ENCODE measurements around the gene OTUB2. TPM values are rescaled to one million over a fixed set of nuclear protein-coding genes. Genes with fewer than 3 reads are reported as not detected.

The OTUB2 gene
- total RNA-seq, 4 donors from 2014 or later: 2.1 to 10.3 (median 7.4) TPM

DNA sequence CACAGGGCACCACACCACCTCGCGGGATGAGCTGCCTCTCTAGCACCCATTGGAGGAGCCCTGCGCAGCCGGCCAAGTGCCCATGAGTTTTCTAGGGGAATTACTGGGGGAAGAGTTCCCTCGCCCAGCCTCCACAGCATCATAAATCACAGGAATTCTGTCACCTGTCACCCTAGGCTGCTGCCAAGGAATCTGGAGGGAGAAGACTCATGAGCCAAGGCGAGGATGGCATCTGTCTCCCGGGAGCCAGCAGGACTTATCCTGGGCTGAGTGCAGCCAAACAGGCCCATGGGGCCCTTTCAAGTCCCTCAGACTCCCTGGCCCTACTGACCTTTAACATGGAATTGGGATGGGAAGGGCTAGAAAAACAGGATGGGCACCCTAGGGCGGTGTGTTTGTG is 7.8 kb upstream of the OTUB2 start:
- peaks cover 0 to 13% (median 0%) of the 10 kb centered on the region in 3 donors for H3K4me1 ChIP-seq
- no peaks in the 10 kb centered on the region for H3K9me3 ChIP-seq
- H3K27me3 ChIP-seq: peaks cover 0 to 12% (median 0%) of the 10 kb centered on the region in 4 donors
- H3K27ac ChIP-seq: no peak overlapping the region
- no peak overlapping the region for H3K4me3 ChIP-seq
- TF ChIP-seq, protein P1, sequence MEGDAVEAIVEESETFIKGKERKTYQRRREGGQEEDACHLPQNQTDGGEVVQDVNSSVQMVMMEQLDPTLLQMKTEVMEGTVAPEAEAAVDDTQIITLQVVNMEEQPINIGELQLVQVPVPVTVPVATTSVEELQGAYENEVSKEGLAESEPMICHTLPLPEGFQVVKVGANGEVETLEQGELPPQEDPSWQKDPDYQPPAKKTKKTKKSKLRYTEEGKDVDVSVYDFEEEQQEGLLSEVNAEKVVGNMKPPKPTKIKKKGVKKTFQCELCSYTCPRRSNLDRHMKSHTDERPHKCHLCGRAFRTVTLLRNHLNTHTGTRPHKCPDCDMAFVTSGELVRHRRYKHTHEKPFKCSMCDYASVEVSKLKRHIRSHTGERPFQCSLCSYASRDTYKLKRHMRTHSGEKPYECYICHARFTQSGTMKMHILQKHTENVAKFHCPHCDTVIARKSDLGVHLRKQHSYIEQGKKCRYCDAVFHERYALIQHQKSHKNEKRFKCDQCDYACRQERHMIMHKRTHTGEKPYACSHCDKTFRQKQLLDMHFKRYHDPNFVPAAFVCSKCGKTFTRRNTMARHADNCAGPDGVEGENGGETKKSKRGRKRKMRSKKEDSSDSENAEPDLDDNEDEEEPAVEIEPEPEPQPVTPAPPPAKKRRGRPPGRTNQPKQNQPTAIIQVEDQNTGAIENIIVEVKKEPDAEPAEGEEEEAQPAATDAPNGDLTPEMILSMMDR (IDR thresholded peaks at IDR 0.05): no peak
- no peak for TF ChIP-seq POLR2A (IDR thresholded peaks at IDR 0.05)
- no peaks in the 10 kb centered on the region for H3K36me3 ChIP-seq
- no peak for DNase-seq
- 68 to 73% methylated on average over 3 to 8 of the region's 8 CpGs for WGBS, 2 donors
- intact Hi-C loops (cut with DNase I): no loop called here

DNA sequence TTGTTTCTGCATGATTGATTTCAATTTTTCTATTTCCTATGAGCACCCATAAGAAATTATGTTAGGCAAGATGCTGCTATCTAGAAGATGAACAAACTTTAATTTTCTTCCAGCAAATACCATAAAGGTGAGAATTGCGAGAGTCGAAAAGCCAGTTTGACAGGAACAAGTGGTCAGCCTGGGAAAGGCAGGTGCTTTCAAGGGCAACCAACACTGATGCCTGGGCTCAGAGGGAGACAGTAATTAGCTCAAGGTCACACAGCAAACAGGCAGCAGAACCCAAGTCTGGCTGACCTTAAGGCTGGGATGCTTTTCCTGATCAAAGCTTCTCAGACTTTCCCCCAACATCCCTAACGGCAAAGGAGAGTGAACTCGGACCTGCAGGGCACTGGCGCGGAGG is 6.8 kb upstream of the OTUB2 start:
- DNase-seq: no peak

DNA sequence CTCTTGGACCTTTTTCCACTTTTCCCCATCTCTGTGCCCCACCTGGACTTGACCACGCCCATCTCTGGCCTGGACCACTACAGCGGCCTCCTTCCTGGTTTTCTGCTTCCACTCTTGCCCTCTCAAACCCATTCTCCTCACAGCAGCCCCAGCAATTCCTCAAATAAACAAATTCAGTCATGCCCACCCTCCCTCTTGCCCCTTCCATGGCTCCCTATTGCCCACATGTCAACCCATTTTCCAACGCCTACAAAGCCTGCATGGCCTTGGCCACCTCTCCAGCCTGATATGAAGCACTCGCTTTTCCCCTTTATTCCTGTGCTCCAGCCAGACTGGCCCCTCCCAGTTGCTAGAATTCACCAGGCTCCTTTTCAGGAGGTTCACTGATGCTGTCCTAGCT is 5.9 kb upstream of the OTUB2 start:
- peaks cover 0 to 12% (median 0%) of the 10 kb centered on the region in 4 donors for H3K27me3 ChIP-seq
- H3K4me1 ChIP-seq: peaks cover 0 to 9% (median 0%) of the 10 kb centered on the region in 3 donors
- 87% methylated on average over 4 of the region's 4 CpGs for WGBS, 2 donors
- no peaks in the 10 kb centered on the region for H3K9me3 ChIP-seq
- intact Hi-C loops (cut with DNase I): no loop called here
- no peaks in the 10 kb centered on the region for H3K36me3 ChIP-seq
- no peak overlapping the region for H3K4me3 ChIP-seq
- DNase-seq: no peak
- H3K27ac ChIP-seq: no peak overlapping the region
- TF ChIP-seq POLR2A (IDR thresholded peaks at IDR 0.05): no peak
- TF ChIP-seq, protein P1 (IDR thresholded peaks at IDR 0.05): no peak

More for the DNA sequence above, 6.8 kb upstream of the OTUB2 start:
- Histone ChIP-seq H3K36me3 (no peaks in the 10 kb centered on the region), H3K27ac (no peak overlapping the region), H3K27me3 (peaks cover 0 to 12% (median 0%) of the 10 kb centered on the region in 4 donors), H3K4me3 (no peak overlapping the region), H3K9me3 (no peaks in the 10 kb centered on the region), H3K4me1 (peaks cover 0 to 11% (median 0%) of the 10 kb centered on the region in 3 donors)
- intact Hi-C loops (cut with DNase I): no loop called here
- WGBS, 2 donors: 67 to 72% methylated on average over 4 to 6 of the region's 6 CpGs
- TF ChIP-seq, protein P1 (IDR thresholded peaks at IDR 0.05): no peak
- no peak for TF ChIP-seq POLR2A (IDR thresholded peaks at IDR 0.05)

DNA sequence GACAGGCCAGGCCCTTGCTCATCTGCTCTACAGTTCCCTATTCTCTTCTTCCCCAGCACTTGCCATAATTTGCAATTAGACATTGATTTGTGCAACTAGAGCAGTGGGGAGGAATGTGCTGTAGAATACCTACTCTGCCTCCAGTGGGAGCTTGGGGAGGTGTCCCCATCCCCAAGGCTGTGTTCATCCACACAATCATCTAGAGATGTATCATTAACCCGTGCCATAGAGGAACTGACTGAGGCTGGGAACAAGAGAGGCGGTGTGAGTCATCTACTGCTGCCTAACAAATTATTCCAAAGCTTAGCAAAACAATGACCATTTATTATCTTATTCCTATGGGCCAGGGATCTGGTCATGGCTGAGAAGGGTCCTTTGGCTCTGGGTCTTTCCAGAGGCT is 5.1 kb upstream of the OTUB2 start:
- Histone ChIP-seq H3K27me3 (peaks cover 0 to 12% (median 0%) of the 10 kb centered on the region in 4 donors), H3K36me3 (no peaks in the 10 kb centered on the region), H3K4me1 (peaks cover 0 to 14% (median 3%) of the 10 kb centered on the region in 3 donors), H3K27ac (no peak overlapping the region), H3K4me3 (no peak overlapping the region), H3K9me3 (no peaks in the 10 kb centered on the region)
- WGBS, 2 donors: 50 to 88% methylated on average over 1 to 2 of the region's 2 CpGs
- DNase-seq: no peak
- intact Hi-C loops (cut with DNase I): no loop called here
- TF ChIP-seq, protein P1 (IDR thresholded peaks at IDR 0.05): no peak
- TF ChIP-seq POLR2A (IDR thresholded peaks at IDR 0.05): no peak

DNA sequence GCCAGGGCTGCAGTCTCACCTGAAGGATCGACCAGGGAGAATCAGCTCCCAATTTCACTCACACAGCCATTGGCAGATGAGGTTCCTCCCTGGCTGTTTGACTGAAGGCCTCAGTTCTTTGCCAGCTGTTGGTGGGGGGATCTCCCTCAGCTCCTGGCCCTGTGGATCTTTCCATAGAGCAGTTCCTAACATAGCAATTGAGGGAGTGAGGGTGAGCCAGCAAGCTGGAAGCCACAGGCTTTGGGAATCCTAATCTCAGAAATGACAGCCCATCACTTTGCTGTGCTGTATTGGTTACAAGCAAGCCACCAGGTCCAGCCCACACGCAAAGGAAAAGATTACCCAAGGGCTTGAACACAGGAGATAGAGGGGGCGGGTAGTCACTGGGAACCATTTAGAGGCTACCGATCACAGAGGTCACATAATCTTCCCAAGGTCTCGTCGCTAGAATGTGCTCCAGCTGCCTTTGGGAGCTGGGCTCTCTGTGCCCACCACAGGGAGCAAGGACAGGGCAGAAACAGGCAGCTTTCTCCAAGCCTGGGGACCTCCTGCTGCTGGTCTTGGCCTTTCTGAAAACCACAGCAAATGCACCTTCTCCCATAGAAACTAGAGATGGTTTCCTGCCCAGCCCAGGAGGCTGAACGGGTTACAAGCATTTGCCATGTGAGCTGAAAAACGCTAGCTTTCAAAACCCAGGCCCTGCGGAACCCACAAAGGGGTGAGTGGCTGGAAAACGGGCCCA is 4.6 kb upstream of the OTUB2 start:
- no peak for DNase-seq
- Histone ChIP-seq H3K27ac (no peak overlapping the region), H3K36me3 (no peaks in the 10 kb centered on the region), H3K4me1 (peaks cover 0 to 18% (median 3%) of the 10 kb centered on the region in 3 donors), H3K4me3 (no peak overlapping the region), H3K9me3 (no peaks in the 10 kb centered on the region), H3K27me3 (peaks cover 0 to 7% (median 0%) of the 10 kb centered on the region in 4 donors)
- TF ChIP-seq POLR2A (IDR thresholded peaks at IDR 0.05): no peak
- TF ChIP-seq, protein P1 (IDR thresholded peaks at IDR 0.05): no peak
- 72 to 77% methylated on average over 3 to 10 of the region's 10 CpGs for WGBS, 2 donors
- intact Hi-C loops (cut with DNase I): no loop called here

Data from esophagus squamous epithelium (tissue), 5 donors.